Measurements from ENCODE around the gene BLVRA. TPM values are rescaled to one million over a fixed set of nuclear protein-coding genes. Genes with fewer than 3 reads are reported as not detected.

Gene BLVRA
- polyA plus RNA-seq, 1 experiment = 33.9 TPM

- DNase-seq (ENCODE audit: low read depth) = no peak
- TF ChIP-seq CTCF (IDR thresholded peaks at IDR 0.05; ENCODE audit: insufficient read depth, low read depth, low read length) = no peak
- CTCF ChIA-PET = no interaction called here
- Histone ChIP-seq H3K4me3 (ENCODE audit: low read depth, low read length) (no peak overlapping the region), H3K27me3 (ENCODE audit: control insufficient read depth, insufficient read depth, low read length) (no peaks in the 10 kb centered on the region), H3K36me3 (ENCODE audit: control insufficient read depth, insufficient read depth, low read length) (peaks cover 2% of the 10 kb centered on the region)
- POLR2A ChIA-PET = no interaction called here
Measured at GRCh38 chr7:43766564-43766963, 8.1 kb downstream of the BLVRA start.

GRCh38 chr7:43767311-43767710 is 8.8 kb downstream of the BLVRA start:
- TF ChIP-seq CTCF (IDR thresholded peaks at IDR 0.05; ENCODE audit: insufficient read depth, low read depth, low read length) = no peak
- Histone ChIP-seq H3K36me3 (ENCODE audit: control insufficient read depth, insufficient read depth, low read length) (peaks cover 2% of the 10 kb centered on the region), H3K27me3 (ENCODE audit: control insufficient read depth, insufficient read depth, low read length) (no peaks in the 10 kb centered on the region), H3K4me3 (ENCODE audit: low read depth, low read length) (no peak overlapping the region)
- POLR2A ChIA-PET = no interaction called here
- CTCF ChIA-PET = interaction anchor here (0.7 to 1.2 kb wide), 2 partner anchors 14 to 185 kb away, joined by 3 read pairs; partner anchors contain the start of gene STK17A
- no peak for DNase-seq (ENCODE audit: low read depth)

GRCh38 chr7:43768201-43768886 is 9.9 kb downstream of the BLVRA start:
- no peaks in the 10 kb centered on the region for H3K27me3 ChIP-seq (ENCODE audit: control insufficient read depth, insufficient read depth, low read length)
- no peak for TF ChIP-seq CTCF (IDR thresholded peaks at IDR 0.05; ENCODE audit: insufficient read depth, low read depth, low read length)
- DNase-seq (ENCODE audit: low read depth) = no peak
- ChIA-PET CTCF (interaction anchor here (0.6 to 1.2 kb wide), 3 partner anchors 12 to 21 kb away, joined by 3 to 6 read pairs (median 3); no protein-coding TSS in a partner anchor), POLR2A (no interaction called here)
- peaks cover 3% of the 10 kb centered on the region for H3K36me3 ChIP-seq (ENCODE audit: control insufficient read depth, insufficient read depth, low read length)
- no peak overlapping the region for H3K4me3 ChIP-seq (ENCODE audit: low read depth, low read length)

- CTCF ChIA-PET = no interaction called here
- Histone ChIP-seq H3K36me3 (ENCODE audit: control insufficient read depth, insufficient read depth, low read length) (peaks cover 3% of the 10 kb centered on the region), H3K4me3 (ENCODE audit: low read depth, low read length) (no peak overlapping the region), H3K27me3 (ENCODE audit: control insufficient read depth, insufficient read depth, low read length) (no peaks in the 10 kb centered on the region)
- DNase-seq (ENCODE audit: low read depth) = no peak
- no peak for TF ChIP-seq CTCF (IDR thresholded peaks at IDR 0.05; ENCODE audit: insufficient read depth, low read depth, low read length)
- POLR2A ChIA-PET = no interaction called here
Measured at GRCh38 chr7:43768887-43769272, 10.4 kb downstream of the BLVRA start.

GRCh38 chr7:43769281-43769680 is 10.8 kb downstream of the BLVRA start:
- CTCF ChIA-PET = no interaction called here
- no peak for TF ChIP-seq CTCF (IDR thresholded peaks at IDR 0.05; ENCODE audit: insufficient read depth, low read depth, low read length)
- DNase-seq (ENCODE audit: low read depth) = no peak
- Histone ChIP-seq H3K27me3 (ENCODE audit: control insufficient read depth, insufficient read depth, low read length) (no peaks in the 10 kb centered on the region), H3K4me3 (ENCODE audit: low read depth, low read length) (no peak overlapping the region), H3K36me3 (ENCODE audit: control insufficient read depth, insufficient read depth, low read length) (peaks cover 3% of the 10 kb centered on the region)
- POLR2A ChIA-PET = no interaction called here
